Measurements from ENCODE around the gene TNIP1. TPM values are rescaled to one million over a fixed set of nuclear protein-coding genes. Genes with fewer than 3 reads are reported as not detected.

Gene TNIP1
- total and polyA plus RNA-seq, 7 donors = 55.1 to 210 (median 73.1) TPM

DNA sequence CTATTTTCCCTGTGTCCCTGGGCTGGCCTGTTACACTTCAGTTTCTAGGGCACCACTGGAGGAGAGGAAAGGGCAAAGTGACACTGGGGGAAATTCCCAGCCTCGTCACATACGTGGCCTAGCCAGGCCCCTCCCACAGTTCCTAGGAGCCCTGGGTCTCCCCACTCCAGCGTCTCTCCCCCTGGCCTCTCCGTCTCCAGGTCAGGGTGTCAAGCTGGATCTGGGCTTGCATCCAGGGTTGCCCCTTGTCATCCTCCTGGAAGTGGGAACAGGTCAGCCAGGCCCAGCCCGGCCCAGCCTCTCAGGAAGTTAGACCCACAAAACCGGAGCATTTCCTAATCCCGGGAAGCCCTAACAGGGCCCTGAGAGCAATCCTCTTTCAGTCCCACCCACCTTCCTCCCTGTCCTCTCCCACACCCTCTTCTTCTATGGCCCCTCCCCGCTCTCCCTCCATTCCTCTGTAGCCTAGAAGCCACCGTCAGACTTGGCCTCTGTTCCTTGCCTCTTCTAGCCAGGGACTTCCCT is 4.7 kb upstream of the TNIP1 start:
- peak overlapping the region; percentile 40 to 65 (median 58) for H3K27ac ChIP-seq
- peak; percentile 87 for DNase-seq
- intact Hi-C loops (cut with DNase I) = no loop called here
- no peak overlapping the region for H3K4me3 ChIP-seq
- WGBS, 2 donors = 6 to 27% methylated on average over 9 of the region's 9 CpGs
- TF ChIP-seq EP300 (IDR thresholded peaks at IDR 0.05) = no peak
- TF ChIP-seq CTCF (IDR thresholded peaks at IDR 0.05) = no peak
- no peak for TF ChIP-seq POLR2AphosphoS5 (IDR thresholded peaks at IDR 0.05)
- no peak for TF ChIP-seq POLR2A (IDR thresholded peaks at IDR 0.05)
- H3K4me1 ChIP-seq = peaks cover 0 to 31% (median 23%) of the 10 kb centered on the region in 4 donors
- no peaks in the 10 kb centered on the region for H3K27me3 ChIP-seq
- no peaks in the 10 kb centered on the region for H3K9me3 ChIP-seq
- H3K36me3 ChIP-seq = no peaks in the 10 kb centered on the region

GRCh38 chr5:151084363-151084762 is 3.5 kb upstream of the TNIP1 start:
- 88 to 93% methylated on average over 7 of the region's 7 CpGs for WGBS, 2 donors
- TF ChIP-seq POLR2A (IDR thresholded peaks at IDR 0.05) (no peak), POLR2AphosphoS5 (IDR thresholded peaks at IDR 0.05) (no peak), CTCF (IDR thresholded peaks at IDR 0.05) (no peak), EP300 (IDR thresholded peaks at IDR 0.05) (no peak)
- DNase-seq = no peak
- Histone ChIP-seq H3K4me1 (peaks cover 0 to 40% (median 31%) of the 10 kb centered on the region in 4 donors), H3K36me3 (no peaks in the 10 kb centered on the region), H3K27me3 (no peaks in the 10 kb centered on the region), H3K4me3 (no peak overlapping the region), H3K9me3 (no peaks in the 10 kb centered on the region), H3K27ac (no peak overlapping the region)
- intact Hi-C loops (cut with DNase I) = no loop called here

DNA sequence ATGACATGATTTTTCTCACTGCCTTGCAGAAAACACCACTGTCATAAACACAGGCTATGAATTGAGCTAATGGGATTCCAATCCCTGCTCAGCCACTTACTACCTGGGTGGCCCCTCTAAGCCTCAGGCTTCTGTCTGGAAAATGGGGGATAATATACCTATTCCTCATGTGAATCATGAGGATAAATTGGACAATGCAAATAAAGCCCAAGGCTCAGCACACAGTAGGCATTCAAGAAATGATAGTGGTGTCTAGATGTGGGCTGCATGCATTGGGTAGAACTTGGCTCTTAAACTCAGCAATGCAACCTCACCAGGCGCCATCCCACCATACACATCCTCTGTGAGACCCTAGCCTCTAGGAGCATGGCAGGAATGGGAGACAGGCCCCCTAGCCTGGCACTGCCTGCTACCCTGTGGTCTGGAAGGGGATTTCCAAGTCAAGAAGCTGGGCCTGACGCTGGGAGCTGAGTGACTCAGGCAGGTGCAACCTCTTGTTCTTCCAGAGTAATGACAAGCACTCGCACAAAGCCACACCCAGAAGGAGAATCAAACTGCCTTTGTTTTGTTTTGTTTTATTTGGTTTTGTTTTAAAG is 2.3 kb upstream of the TNIP1 start:
- no peaks in the 10 kb centered on the region for H3K27me3 ChIP-seq
- DNase-seq = no peak
- no peaks in the 10 kb centered on the region for H3K36me3 ChIP-seq
- peaks cover 0 to 48% (median 39%) of the 10 kb centered on the region in 4 donors for H3K4me1 ChIP-seq
- H3K4me3 ChIP-seq = no peak overlapping the region
- WGBS, 2 donors = 28 to 55% methylated on average over 3 of the region's 3 CpGs
- no peaks in the 10 kb centered on the region for H3K9me3 ChIP-seq
- intact Hi-C loops (cut with DNase I) = no loop called here
- peak overlapping the region in 1 of 4 donors; percentile 92 for H3K27ac ChIP-seq
- TF ChIP-seq POLR2A (IDR thresholded peaks at IDR 0.05) = peak in 1 of 2 donors; percentile 14
- TF ChIP-seq EP300 (IDR thresholded peaks at IDR 0.05) = no peak
- no peak for TF ChIP-seq POLR2AphosphoS5 (IDR thresholded peaks at IDR 0.05)
- no peak for TF ChIP-seq CTCF (IDR thresholded peaks at IDR 0.05)

DNA sequence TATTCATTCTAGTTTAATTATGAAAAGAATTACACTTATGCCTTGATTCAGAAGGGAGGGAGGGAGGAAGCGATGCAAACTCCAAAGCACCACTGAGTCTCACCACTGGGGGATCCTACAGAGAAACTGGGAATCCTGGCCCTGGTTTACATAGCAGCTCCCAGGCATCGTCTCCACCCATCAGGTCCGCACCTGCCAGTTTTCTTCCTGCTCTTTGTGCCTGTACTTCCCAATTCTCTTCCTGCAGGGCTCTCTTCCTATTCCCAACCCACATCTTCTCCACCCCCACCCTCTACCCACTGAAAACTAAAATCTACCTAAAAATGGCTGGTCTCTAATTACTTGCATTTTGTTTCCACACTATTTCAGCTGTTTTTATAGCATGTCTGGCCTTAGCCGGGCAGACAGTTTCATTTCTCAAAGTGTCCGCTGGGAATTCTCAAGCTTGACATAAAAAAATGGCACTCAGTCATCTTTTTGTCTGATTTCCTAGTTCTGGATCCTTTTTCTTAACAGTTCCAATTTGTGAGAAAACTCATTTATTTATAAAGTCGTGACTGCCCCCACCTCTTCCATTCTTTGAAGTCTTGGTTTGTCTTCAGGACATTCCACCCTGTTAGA is 1.6 kb upstream of the TNIP1 start:
- intact Hi-C loops (cut with DNase I) = no loop called here

More for the DNA sequence above, 1.6 kb upstream of the TNIP1 start:
- Histone ChIP-seq H3K4me1 (peaks cover 0 to 53% (median 39%) of the 10 kb centered on the region in 4 donors), H3K9me3 (no peaks in the 10 kb centered on the region), H3K27ac (peak overlapping the region; percentile 92 to 99 (median 98)), H3K27me3 (no peaks in the 10 kb centered on the region), H3K4me3 (no peak overlapping the region), H3K36me3 (no peaks in the 10 kb centered on the region)
- 32 to 70% methylated on average over 6 of the region's 6 CpGs for WGBS, 2 donors
- TF ChIP-seq POLR2A (IDR thresholded peaks at IDR 0.05) (no peak), CTCF (IDR thresholded peaks at IDR 0.05) (peak in 1 of 4 experiments; percentile 35), EP300 (IDR thresholded peaks at IDR 0.05) (no peak)
- DNase-seq = no peak

All from sigmoid colon (tissue), 7 donors.